A549 (cell line): ENCODE results near the gene TMEM163.

ENCODE experiments used
- CEBPB ChIP-seq, 2 experiments: fragments of >200 bp in 1 of 2; sonication (Bioruptor Twin) in 1 of 2; formaldehyde crosslinking in 1 of 2; IDR thresholded peaks; 2 replicates each; pipeline ENCODE4 v1.6.1; 2012 to 2016
- MAZ ChIP-seq: fragments of 150-350 bp; IDR thresholded peaks from 2 replicates; pipeline ENCODE4 v1.6.1; 2014; ENCODE audit warnings: antibody characterized with exemption, low read depth, low read length, borderline replicate concordance
- NPAS2 ChIP-seq: fragments of 250-450 bp; sonication (Bioruptor Pico); IDR thresholded peaks from 2 replicates; pipeline ENCODE4 v1.8.0; 2022; ENCODE audit warnings: mild to moderate bottlenecking, moderate library complexity, borderline replicate concordance
- POLR2A ChIP-seq: IDR thresholded peaks from 2 replicates; pipeline ENCODE4 v1.6.1; 2012; ENCODE audit warnings: mild to moderate bottlenecking, low read length
- RCOR1 ChIP-seq: fragments of 150-350 bp; IDR thresholded peaks from 2 replicates; pipeline ENCODE4 v1.6.1; 2014; ENCODE audit warnings: antibody characterized with exemption, low read length, low read depth
- SREBF2 ChIP-seq: fragments of 450-650 bp; IDR thresholded peaks from 2 replicates; pipeline ENCODE4 v1.6.1; 2014; ENCODE audit warnings: mild to moderate bottlenecking, moderate library complexity
- ZNF302 ChIP-seq: fragments of 250-450 bp; sonication (Bioruptor Pico); IDR thresholded peaks from 2 replicates; pipeline ENCODE4 v1.9.0; 2021; ENCODE audit warnings: inconsistent platforms, mild to moderate bottlenecking, moderate library complexity
- ZSCAN20 ChIP-seq: fragments of 250-450 bp; sonication (Bioruptor Pico); IDR thresholded peaks from 2 replicates; pipeline ENCODE4 v1.8.0; 2022; ENCODE audit warnings: mild to moderate bottlenecking, moderate library complexity
- TF ChIP-seq, protein P1 (sequence below): fragments of >200 bp; sonication (Bioruptor Twin); formaldehyde crosslinking; IDR thresholded peaks from 3 replicates; pipeline ENCODE4 v1.5.1; 2016

DNA sequence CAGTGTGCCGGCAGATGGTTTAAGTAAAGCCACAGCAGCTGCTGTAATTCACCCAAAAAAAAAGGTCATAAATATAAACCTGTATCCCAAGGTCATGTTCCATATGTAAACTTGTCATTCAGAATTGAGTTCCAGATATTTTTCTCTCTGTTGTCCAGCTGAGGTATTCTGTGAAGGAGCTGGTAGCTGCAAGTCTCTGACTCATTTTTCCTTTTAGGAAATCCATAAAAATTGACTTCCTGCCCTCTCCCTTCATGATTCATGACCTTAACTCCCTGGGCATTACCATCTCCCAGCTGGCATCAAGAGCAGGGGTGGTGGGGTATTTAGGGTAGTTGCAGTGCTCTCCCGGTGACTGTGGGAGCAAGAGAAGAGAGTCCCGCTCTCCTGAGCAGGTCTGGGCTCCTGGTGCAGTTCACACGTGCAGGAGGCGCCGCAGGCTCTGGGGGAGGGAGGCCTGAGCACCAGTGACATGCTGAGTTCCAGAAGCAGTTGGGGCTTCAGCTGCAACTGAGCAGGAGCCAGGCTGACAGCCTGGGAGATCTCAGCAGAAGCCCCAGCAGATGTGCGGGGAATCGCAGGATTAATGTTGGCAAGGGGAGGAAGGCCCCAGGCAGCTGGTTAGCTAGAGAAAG lies 272.3 kb downstream of the TMEM163 start:
- no peak for TF ChIP-seq RCOR1
- TF ChIP-seq, protein P1, sequence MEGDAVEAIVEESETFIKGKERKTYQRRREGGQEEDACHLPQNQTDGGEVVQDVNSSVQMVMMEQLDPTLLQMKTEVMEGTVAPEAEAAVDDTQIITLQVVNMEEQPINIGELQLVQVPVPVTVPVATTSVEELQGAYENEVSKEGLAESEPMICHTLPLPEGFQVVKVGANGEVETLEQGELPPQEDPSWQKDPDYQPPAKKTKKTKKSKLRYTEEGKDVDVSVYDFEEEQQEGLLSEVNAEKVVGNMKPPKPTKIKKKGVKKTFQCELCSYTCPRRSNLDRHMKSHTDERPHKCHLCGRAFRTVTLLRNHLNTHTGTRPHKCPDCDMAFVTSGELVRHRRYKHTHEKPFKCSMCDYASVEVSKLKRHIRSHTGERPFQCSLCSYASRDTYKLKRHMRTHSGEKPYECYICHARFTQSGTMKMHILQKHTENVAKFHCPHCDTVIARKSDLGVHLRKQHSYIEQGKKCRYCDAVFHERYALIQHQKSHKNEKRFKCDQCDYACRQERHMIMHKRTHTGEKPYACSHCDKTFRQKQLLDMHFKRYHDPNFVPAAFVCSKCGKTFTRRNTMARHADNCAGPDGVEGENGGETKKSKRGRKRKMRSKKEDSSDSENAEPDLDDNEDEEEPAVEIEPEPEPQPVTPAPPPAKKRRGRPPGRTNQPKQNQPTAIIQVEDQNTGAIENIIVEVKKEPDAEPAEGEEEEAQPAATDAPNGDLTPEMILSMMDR: no peak
- TF ChIP-seq POLR2A: no peak
- no peak for TF ChIP-seq ZNF302 (CRISPR knock-in tag)
- TF ChIP-seq NPAS2: no peak
- no peak for TF ChIP-seq MAZ
- TF ChIP-seq CEBPB (IDR thresholded peaks at IDR 0.05): no peak
- no peak for TF ChIP-seq ZSCAN20 (CRISPR knock-in tag)
- no peak for TF ChIP-seq SREBF2
